ENCODE data around the gene MRPL14. TPM values are rescaled to one million over a fixed set of nuclear protein-coding genes. Genes with fewer than 3 reads are reported as not detected.

The MRPL14 gene
- total and polyA plus RNA-seq, 10 of the 15 experiments (the other 5 are each of a cell fraction or from before 2014, with no cell fraction given), result 80.5 to 294 (median 122) TPM

- TF ChIP-seq, protein P1, sequence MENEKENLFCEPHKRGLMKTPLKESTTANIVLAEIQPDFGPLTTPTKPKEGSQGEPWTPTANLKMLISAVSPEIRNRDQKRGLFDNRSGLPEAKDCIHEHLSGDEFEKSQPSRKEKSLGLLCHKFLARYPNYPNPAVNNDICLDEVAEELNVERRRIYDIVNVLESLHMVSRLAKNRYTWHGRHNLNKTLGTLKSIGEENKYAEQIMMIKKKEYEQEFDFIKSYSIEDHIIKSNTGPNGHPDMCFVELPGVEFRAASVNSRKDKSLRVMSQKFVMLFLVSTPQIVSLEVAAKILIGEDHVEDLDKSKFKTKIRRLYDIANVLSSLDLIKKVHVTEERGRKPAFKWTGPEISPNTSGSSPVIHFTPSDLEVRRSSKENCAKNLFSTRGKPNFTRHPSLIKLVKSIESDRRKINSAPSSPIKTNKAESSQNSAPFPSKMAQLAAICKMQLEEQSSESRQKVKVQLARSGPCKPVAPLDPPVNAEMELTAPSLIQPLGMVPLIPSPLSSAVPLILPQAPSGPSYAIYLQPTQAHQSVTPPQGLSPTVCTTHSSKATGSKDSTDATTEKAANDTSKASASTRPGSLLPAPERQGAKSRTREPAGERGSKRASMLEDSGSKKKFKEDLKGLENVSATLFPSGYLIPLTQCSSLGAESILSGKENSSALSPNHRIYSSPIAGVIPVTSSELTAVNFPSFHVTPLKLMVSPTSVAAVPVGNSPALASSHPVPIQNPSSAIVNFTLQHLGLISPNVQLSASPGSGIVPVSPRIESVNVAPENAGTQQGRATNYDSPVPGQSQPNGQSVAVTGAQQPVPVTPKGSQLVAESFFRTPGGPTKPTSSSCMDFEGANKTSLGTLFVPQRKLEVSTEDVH (IDR thresholded peaks at IDR 0.05; ENCODE audit: low read depth, partially characterized antibody), result no peak
- TF ChIP-seq STAT3 (IDR thresholded peaks at IDR 0.05; ENCODE audit: low read depth, low read length) (no peak), SP1 (IDR thresholded peaks at IDR 0.05; ENCODE audit: low read depth, low read length) (peak; percentile 34), SREBF1 (IDR thresholded peaks at IDR 0.05; ENCODE audit: low read length) (no peak), NR2C2 (IDR thresholded peaks at IDR 0.05; ENCODE audit: borderline replicate concordance, control insufficient read depth, insufficient read length, low read depth) (no peak), CEBPZ (IDR thresholded peaks at IDR 0.05; ENCODE audit: low read depth, low read length) (no peak), ZNF274 (IDR thresholded peaks at IDR 0.05; ENCODE audit: insufficient read depth, insufficient read length) (no peak), SMAD5 (IDR thresholded peaks at IDR 0.05; ENCODE audit: low read depth) (no peak), KLF5 (IDR thresholded peaks at IDR 0.05; ENCODE audit: partially characterized antibody) (no peak), BCLAF1 (IDR thresholded peaks at IDR 0.05) (no peak), HSF1 (IDR thresholded peaks at IDR 0.05; ENCODE audit: low read depth, low read length) (no peak), NBN (IDR thresholded peaks at IDR 0.05) (peak; percentile 71; the same call in 1 of the 2 replicates), SIX5 (IDR thresholded peaks at IDR 0.05; ENCODE audit: low read depth, low read length, severe bottlenecking) (no peak), ETV6 (conservative IDR thresholded peaks at IDR 0.05 in 1 of 2, IDR thresholded peaks at IDR 0.05 in 1 of 2; ENCODE audit: borderline replicate concordance in 1 of 2, low read depth in 1 of 2) (no peak), WRNIP1 (IDR thresholded peaks at IDR 0.05; ENCODE audit: borderline replicate concordance, low read depth, low read length) (no peak), BMI1 (IDR thresholded peaks at IDR 0.05; ENCODE audit: borderline replicate concordance) (no peak), POLR2A (IDR thresholded peaks at IDR 0.05; ENCODE audit: low read depth, low read length) (no peak), SUPT20H (IDR thresholded peaks at IDR 0.05; ENCODE audit: borderline replicate concordance, control insufficient read depth, low read depth, low read length) (no peak), HDGF (IDR thresholded peaks at IDR 0.05) (no peak), SIN3A (IDR thresholded peaks at IDR 0.05; ENCODE audit: low read depth, low read length) (no peak)
Observed at GRCh38 chr6:44078827-44079671, 48.2 kb downstream of the MRPL14 start (continued).

Data from GM12878 (cell line).